ACC112 (cell line): Measurements from ENCODE around the gene CD151.

ENCODE experiments used
- H2AFZ ChIP-seq: fragments of 200-600 bp; sonication (generic); one replicate; pipeline ENCODE4 v1.6.0; 2017; ENCODE audit warnings: antibody characterized with exemption, low read length; ENCODE audit not compliant: unreplicated experiment
- H3K27ac ChIP-seq: fragments of 200-600 bp; sonication (generic); 2 replicates; pipeline ENCODE4 v1.5.1; 2014; ENCODE audit warnings: low read depth, mild to moderate bottlenecking, antibody characterized with exemption, low read length, moderate library complexity
- H3K27me3 ChIP-seq: fragments of 200-600 bp; sonication (generic); 2 replicates; pipeline ENCODE4 v1.6.1; 2014; ENCODE audit warnings: mild to moderate bottlenecking, antibody characterized with exemption, low read length, moderate library complexity, mixed read lengths; ENCODE audit not compliant: insufficient read depth
- H3K36me3 ChIP-seq: fragments of 200-600 bp; sonication (generic); 2 replicates; pipeline ENCODE4 v1.6.1; 2016; ENCODE audit warnings: mild to moderate bottlenecking, antibody characterized with exemption, low read length, moderate library complexity, mixed read lengths; ENCODE audit not compliant: insufficient read depth
- H3K4me1 ChIP-seq: fragments of 200-600 bp; sonication (generic); one replicate; pipeline ENCODE4 v1.6.1; 2016; ENCODE audit warnings: low read length, mixed read lengths; ENCODE audit not compliant: insufficient read depth, unreplicated experiment, control insufficient read depth
- H3K4me3 ChIP-seq: fragments of 200-600 bp; sonication (generic); 2 replicates; pipeline ENCODE4 v1.5.1; 2014; ENCODE audit warnings: mild to moderate bottlenecking, low read depth, low read length
- H3K79me2 ChIP-seq: fragments of 200-600 bp; sonication (generic); one replicate; pipeline ENCODE4 v1.6.0; 2016; ENCODE audit warnings: low read length; ENCODE audit not compliant: control insufficient read depth, unreplicated experiment, insufficient read depth

The CD151 gene

GRCh38 chr11:832529-833113 lies at the start of gene CD151:
Gene CD151, plus strand, starts transcription at chr11:832952. Its CDS starts 3,118 bp downstream, at chr11:836070.
- peaks cover 6% of the 10 kb centered on the region; the same call in 1 of the 2 replicates for H3K27me3 ChIP-seq
- H3K27ac ChIP-seq: peak within 1 kb of the TSS; percentile 88
- H3K4me3 ChIP-seq: peak within 1 kb of the TSS; percentile 98
- peaks cover 45% of the 10 kb centered on the region for H3K4me1 ChIP-seq
- H3K79me2 ChIP-seq: peaks cover 22% of the 10 kb centered on the region
- peaks cover 3% of the 10 kb centered on the region; the same call in 1 of the 2 replicates for H3K36me3 ChIP-seq
- no peak within 1 kb of the TSS for H2AFZ ChIP-seq

- Histone ChIP-seq H3K36me3 (no peaks in the 10 kb centered on the region), H3K27ac (no peak overlapping the region), H3K79me2 (peaks cover 8% of the 10 kb centered on the region), H2AFZ (no peak overlapping the region), H3K4me1 (peaks cover 3% of the 10 kb centered on the region), H3K27me3 (no peaks in the 10 kb centered on the region), H3K4me3 (no peak overlapping the region)
These were observed 49.2 kb upstream of the CD151 start for GRCh38 chr11:783581-784015.

GRCh38 chr11:786235-787083 lies 46.3 kb upstream of the CD151 start:
- Histone ChIP-seq H3K79me2 (no peaks in the 10 kb centered on the region), H2AFZ (no peak overlapping the region), H3K27me3 (no peaks in the 10 kb centered on the region), H3K4me1 (no peaks in the 10 kb centered on the region), H3K4me3 (no peak overlapping the region), H3K27ac (no peak overlapping the region), H3K36me3 (no peaks in the 10 kb centered on the region)

- no peaks in the 10 kb centered on the region for H3K79me2 ChIP-seq
- no peak overlapping the region for H3K27ac ChIP-seq
- no peaks in the 10 kb centered on the region for H3K27me3 ChIP-seq
- H3K4me3 ChIP-seq: no peak overlapping the region
- H3K36me3 ChIP-seq: no peaks in the 10 kb centered on the region
- H2AFZ ChIP-seq: no peak overlapping the region
- H3K4me1 ChIP-seq: no peaks in the 10 kb centered on the region
These were observed 45.6 kb upstream of the CD151 start for GRCh38 chr11:787084-787675.

GRCh38 chr11:788009-788640 lies 44.6 kb upstream of the CD151 start:
- no peaks in the 10 kb centered on the region for H3K27me3 ChIP-seq
- no peak overlapping the region for H3K27ac ChIP-seq
- no peaks in the 10 kb centered on the region for H3K36me3 ChIP-seq
- H3K4me1 ChIP-seq: no peaks in the 10 kb centered on the region
- H2AFZ ChIP-seq: no peak overlapping the region
- no peaks in the 10 kb centered on the region for H3K79me2 ChIP-seq
- H3K4me3 ChIP-seq: no peak overlapping the region

GRCh38 chr11:788953-789940 lies 43.5 kb upstream of the CD151 start:
- Histone ChIP-seq H3K4me3 (peak overlapping the region; percentile 39; the same call in 1 of the 2 replicates), H2AFZ (no peak overlapping the region), H3K27ac (no peak overlapping the region), H3K4me1 (no peaks in the 10 kb centered on the region), H3K36me3 (no peaks in the 10 kb centered on the region), H3K27me3 (no peaks in the 10 kb centered on the region), H3K79me2 (no peaks in the 10 kb centered on the region)

- Histone ChIP-seq H3K79me2 (peaks cover 2% of the 10 kb centered on the region), H3K27ac (no peak within 1 kb of the TSS), H3K27me3 (no peaks in the 10 kb centered on the region), H2AFZ (no peak within 1 kb of the TSS), H3K4me1 (no peaks in the 10 kb centered on the region), H3K4me3 (peak within 1 kb of the TSS; percentile 39; the same call in 1 of the 2 replicates), H3K36me3 (no peaks in the 10 kb centered on the region)
These were observed 42.8 kb upstream of the CD151 start, which contains the start of gene CEND1 for GRCh38 chr11:789943-790342. Gene CEND1, minus strand, starts transcription at chr11:790090. Its CDS starts 1,514 bp downstream, at chr11:788576.

- H3K36me3 ChIP-seq: no peaks in the 10 kb centered on the region
- H3K4me3 ChIP-seq: no peak overlapping the region
- no peaks in the 10 kb centered on the region for H3K4me1 ChIP-seq
- H3K27me3 ChIP-seq: no peaks in the 10 kb centered on the region
- no peak overlapping the region for H3K27ac ChIP-seq
- H2AFZ ChIP-seq: no peak overlapping the region
- H3K79me2 ChIP-seq: peaks cover 6% of the 10 kb centered on the region
These were observed 41.8 kb upstream of the CD151 start for GRCh38 chr11:790721-791564.
